ENCODE data around the gene FLT3. TPM values are rescaled to one million over a fixed set of nuclear protein-coding genes. Genes with fewer than 3 reads are reported as not detected.
"Not testable (repeated sequence)": the region's sequence is repeated elsewhere in the genome, so short reads cannot be mapped to it uniquely, and the experiment has no call there.

FLT3 gene
- total RNA-seq, 1 experiment from 2014 or later: not detected

GRCh38 chr13:28116736-28117135 is 16.4 kb upstream of the FLT3 start:
- in situ Hi-C loops (cut with HindIII; ENCODE audit: low pct_unique_long_range_greater_than_20kb, low sequenced_read_pairs): no loop called here
- no peak for DNase-seq (ENCODE audit: low read depth, low spot score)

GRCh38 chr13:28110414-28110813 is 10.0 kb upstream of the FLT3 start:
- in situ Hi-C loops (cut with HindIII; ENCODE audit: low pct_unique_long_range_greater_than_20kb, low sequenced_read_pairs): no loop called here
- DNase-seq (ENCODE audit: low read depth, low spot score): no peak

- in situ Hi-C loops (cut with HindIII; ENCODE audit: low pct_unique_long_range_greater_than_20kb, low sequenced_read_pairs): no loop called here
- DNase-seq (ENCODE audit: low read depth, low spot score): no peak
Measured at GRCh38 chr13:28106976-28107375, 6.6 kb upstream of the FLT3 start.

GRCh38 chr13:28101886-28102285 is 1.5 kb upstream of the FLT3 start:
- in situ Hi-C loops (cut with HindIII; ENCODE audit: low pct_unique_long_range_greater_than_20kb, low sequenced_read_pairs); DNase-seq (ENCODE audit: low read depth, low spot score): not testable (repeated sequence)

- in situ Hi-C loops (cut with HindIII; ENCODE audit: low pct_unique_long_range_greater_than_20kb, low sequenced_read_pairs): no loop called here
- DNase-seq (ENCODE audit: low read depth, low spot score): no peak
Measured at GRCh38 chr13:28099396-28100149, 803 bp downstream of the FLT3 start.

- in situ Hi-C loops (cut with HindIII; ENCODE audit: low pct_unique_long_range_greater_than_20kb, low sequenced_read_pairs): no loop called here
- DNase-seq (ENCODE audit: low read depth, low spot score): no peak
Measured at GRCh38 chr13:28097503-28097902, 2.9 kb downstream of the FLT3 start.

- DNase-seq (ENCODE audit: low read depth, low spot score): no peak
- in situ Hi-C loops (cut with HindIII; ENCODE audit: low pct_unique_long_range_greater_than_20kb, low sequenced_read_pairs): no loop called here
Measured at GRCh38 chr13:28094306-28094705, 6.1 kb downstream of the FLT3 start.

GRCh38 chr13:28093881-28094280 is 6.5 kb downstream of the FLT3 start:
- DNase-seq (ENCODE audit: low read depth, low spot score): no peak
- in situ Hi-C loops (cut with HindIII; ENCODE audit: low pct_unique_long_range_greater_than_20kb, low sequenced_read_pairs): no loop called here

GRCh38 chr13:28092431-28092830 is 7.9 kb downstream of the FLT3 start:
- in situ Hi-C loops (cut with HindIII; ENCODE audit: low pct_unique_long_range_greater_than_20kb, low sequenced_read_pairs): no loop called here
- no peak for DNase-seq (ENCODE audit: low read depth, low spot score)

- DNase-seq (ENCODE audit: low read depth, low spot score): no peak
- in situ Hi-C loops (cut with HindIII; ENCODE audit: low pct_unique_long_range_greater_than_20kb, low sequenced_read_pairs): no loop called here
Measured at GRCh38 chr13:28089065-28089464, 11.3 kb downstream of the FLT3 start.

- DNase-seq (ENCODE audit: low read depth, low spot score); in situ Hi-C loops (cut with HindIII; ENCODE audit: low pct_unique_long_range_greater_than_20kb, low sequenced_read_pairs): not testable (repeated sequence)
Measured at GRCh38 chr13:28077820-28078219, 22.6 kb downstream of the FLT3 start.

GRCh38 chr13:28077231-28077630 is 23.1 kb downstream of the FLT3 start:
- in situ Hi-C loops (cut with HindIII; ENCODE audit: low pct_unique_long_range_greater_than_20kb, low sequenced_read_pairs): no loop called here

GRCh38 chr13:28071424-28071823 is 29.0 kb downstream of the FLT3 start:
- in situ Hi-C loops (cut with HindIII; ENCODE audit: low pct_unique_long_range_greater_than_20kb, low sequenced_read_pairs): no loop called here

More at GRCh38 chr13:28077231-28077630, 23.1 kb downstream of the FLT3 start:
- DNase-seq (ENCODE audit: low read depth, low spot score): peak; percentile 9

GRCh38 chr13:28067491-28067890 is 32.9 kb downstream of the FLT3 start:
- DNase-seq (ENCODE audit: low read depth, low spot score): no peak
- in situ Hi-C loops (cut with HindIII; ENCODE audit: low pct_unique_long_range_greater_than_20kb, low sequenced_read_pairs): no loop called here

More at GRCh38 chr13:28071424-28071823, 29.0 kb downstream of the FLT3 start:
- no peak for DNase-seq (ENCODE audit: low read depth, low spot score)

GRCh38 chr13:28058866-28059613 is 41.3 kb downstream of the FLT3 start:
- peak; percentile 70 for DNase-seq (ENCODE audit: low read depth, low spot score)
- in situ Hi-C loops (cut with HindIII; ENCODE audit: low pct_unique_long_range_greater_than_20kb, low sequenced_read_pairs): no loop called here

GRCh38 chr13:28056970-28057712 is 43.2 kb downstream of the FLT3 start:
- in situ Hi-C loops (cut with HindIII; ENCODE audit: low pct_unique_long_range_greater_than_20kb, low sequenced_read_pairs): no loop called here
- DNase-seq (ENCODE audit: low read depth, low spot score): no peak

- in situ Hi-C loops (cut with HindIII; ENCODE audit: low pct_unique_long_range_greater_than_20kb, low sequenced_read_pairs): no loop called here
- no peak for DNase-seq (ENCODE audit: low read depth, low spot score)
Measured at GRCh38 chr13:28056426-28056825, 44.0 kb downstream of the FLT3 start.

- in situ Hi-C loops (cut with HindIII; ENCODE audit: low pct_unique_long_range_greater_than_20kb, low sequenced_read_pairs): no loop called here
- DNase-seq (ENCODE audit: low read depth, low spot score): no peak
Measured at GRCh38 chr13:28055357-28055756, 45.0 kb downstream of the FLT3 start.

Measured in SK-MEL-5 (cell line).